ENCODE results near the gene RAB33B.

RAB33B gene

GRCh38 chr4:139514382-139515059, 60.6 kb downstream of the RAB33B start:
- no peak for TF ChIP-seq CTCF (IDR thresholded peaks at IDR 0.05; ENCODE audit: insufficient read depth, low read length, poor library complexity, severe bottlenecking)
- Histone ChIP-seq H3K4me3 (replicated peaks; ENCODE audit: low read depth, low read length) (no peak overlapping the region), H3K27me3 (replicated peaks; ENCODE audit: control insufficient read depth, insufficient read depth, low read length) (no peaks in the 10 kb centered on the region), H3K36me3 (ENCODE audit: control insufficient read depth, insufficient read depth, low read length) (no peaks in the 10 kb centered on the region)
- no peak for DNase-seq (ENCODE audit: extremely low read depth, insufficient read length)

- no peak for DNase-seq (ENCODE audit: extremely low read depth, insufficient read length)
- no peak overlapping the region for H3K4me3 ChIP-seq (replicated peaks; ENCODE audit: low read depth, low read length)
- H3K36me3 ChIP-seq (ENCODE audit: control insufficient read depth, insufficient read depth, low read length): no peaks in the 10 kb centered on the region
- TF ChIP-seq CTCF (IDR thresholded peaks at IDR 0.05; ENCODE audit: insufficient read depth, low read length, poor library complexity, severe bottlenecking): no peak
- no peaks in the 10 kb centered on the region for H3K27me3 ChIP-seq (replicated peaks; ENCODE audit: control insufficient read depth, insufficient read depth, low read length)
Measured at GRCh38 chr4:139515531-139515958, 61.6 kb downstream of the RAB33B start.

GRCh38 chr4:139521754-139522401, 68.0 kb downstream of the RAB33B start:
- no peak for TF ChIP-seq CTCF (IDR thresholded peaks at IDR 0.05; ENCODE audit: insufficient read depth, low read length, poor library complexity, severe bottlenecking)
- Histone ChIP-seq H3K4me3 (replicated peaks; ENCODE audit: low read depth, low read length) (no peak overlapping the region), H3K36me3 (ENCODE audit: control insufficient read depth, insufficient read depth, low read length) (no peaks in the 10 kb centered on the region), H3K27me3 (replicated peaks; ENCODE audit: control insufficient read depth, insufficient read depth, low read length) (no peaks in the 10 kb centered on the region)
- DNase-seq (ENCODE audit: extremely low read depth, insufficient read length): peak; percentile 22

GRCh38 chr4:139522457-139522856, 68.5 kb downstream of the RAB33B start:
- no peaks in the 10 kb centered on the region for H3K27me3 ChIP-seq (replicated peaks; ENCODE audit: control insufficient read depth, insufficient read depth, low read length)
- TF ChIP-seq CTCF (IDR thresholded peaks at IDR 0.05; ENCODE audit: insufficient read depth, low read length, poor library complexity, severe bottlenecking): no peak
- H3K4me3 ChIP-seq (replicated peaks; ENCODE audit: low read depth, low read length): no peak overlapping the region
- H3K36me3 ChIP-seq (ENCODE audit: control insufficient read depth, insufficient read depth, low read length): no peaks in the 10 kb centered on the region
- DNase-seq (ENCODE audit: extremely low read depth, insufficient read length): no peak

- no peak for TF ChIP-seq CTCF (IDR thresholded peaks at IDR 0.05; ENCODE audit: insufficient read depth, low read length, poor library complexity, severe bottlenecking)
- no peaks in the 10 kb centered on the region for H3K36me3 ChIP-seq (ENCODE audit: control insufficient read depth, insufficient read depth, low read length)
- H3K4me3 ChIP-seq (replicated peaks; ENCODE audit: low read depth, low read length): no peak overlapping the region
- no peak for DNase-seq (ENCODE audit: extremely low read depth, insufficient read length)
- H3K27me3 ChIP-seq (replicated peaks; ENCODE audit: control insufficient read depth, insufficient read depth, low read length): no peaks in the 10 kb centered on the region
Measured at GRCh38 chr4:139523076-139523475, 69.2 kb downstream of the RAB33B start.
